ENCODE data around the gene SDHD.

- no peak for TF ChIP-seq CTCF (IDR thresholded peaks at IDR 0.05 in 4 of 5, conservative IDR thresholded peaks at IDR 0.05 in 1 of 5)
- TF ChIP-seq POLR2A (IDR thresholded peaks at IDR 0.05) = no peak
Measured at GRCh38 chr11:112051768-112052167, 34.9 kb upstream of the SDHD start.
